AG04449 (cell line): ENCODE measurements around the gene MMP17.

Experiments used
- CTCF ChIA-PET: fragments of 350-600 bp; formaldehyde crosslinking; extraction: SDS; loops from one replicate; lab custom pipeline; 2021; ENCODE audit warnings: antibody characterized with exemption; lab: Yijun Ruan, JAX
- POLR2A ChIA-PET: fragments of 400-600, 350-600 bp; formaldehyde crosslinking; extraction: SDS; loops from one replicate; lab custom pipeline; 2020; ENCODE audit warnings: antibody characterized with exemption, inconsistent platforms; lab: Yijun Ruan, JAX
- DNase-seq: peaks from one replicate; pipeline ENCODE4 v3.0.0-alpha.2; 2010; ENCODE audit warnings: low read depth, low spot score
- H3K4me3 ChIP-seq: 2 replicates; pipeline ENCODE4 v1.5.1; 2011; ENCODE audit warnings: low read depth, mild to moderate bottlenecking, control low read depth, low read length
- CTCF ChIP-seq: IDR thresholded peaks from one replicate; pipeline ENCODE4 v1.5.1; 2011; ENCODE audit warnings: mild to moderate bottlenecking, moderate library complexity, low read length, control low read depth, inconsistent platforms; ENCODE audit not compliant: insufficient read depth; ENCODE audit errors: missing control alignments

MMP17 gene

GRCh38 chr12:131849700-131850553 lies 21.7 kb downstream of the MMP17 start:
- no peak for TF ChIP-seq CTCF
- no peak for DNase-seq
- ChIA-PET POLR2A (no interaction called here), CTCF (interaction anchor here (0.6 kb wide), 1 partner anchor 36 kb away, joined by 3 read pairs; no protein-coding TSS in a partner anchor)
- no peak overlapping the region for H3K4me3 ChIP-seq

- peak; percentile 73 for TF ChIP-seq CTCF
- no peak for DNase-seq
- CTCF ChIA-PET: interaction anchor here (0.7 to 1.1 kb wide), 3 partner anchors 9 to 747 kb away, joined by 3 to 5 read pairs (median 5); no protein-coding TSS in a partner anchor
- no peak overlapping the region for H3K4me3 ChIP-seq
- POLR2A ChIA-PET: no interaction called here
Measured at GRCh38 chr12:131850856-131851559, 22.8 kb downstream of the MMP17 start.

- no peak overlapping the region for H3K4me3 ChIP-seq
- TF ChIP-seq CTCF: no peak
- CTCF ChIA-PET: interaction anchor here (0.7 to 1.1 kb wide), 3 partner anchors 8 to 748 kb away, joined by 3 to 5 read pairs (median 5); no protein-coding TSS in a partner anchor
- POLR2A ChIA-PET: no interaction called here
- DNase-seq: no peak
Measured at GRCh38 chr12:131851741-131852550, 23.8 kb downstream of the MMP17 start.

GRCh38 chr12:131852551-131853299 lies 24.5 kb downstream of the MMP17 start:
- TF ChIP-seq CTCF: no peak
- H3K4me3 ChIP-seq: no peak overlapping the region
- no peak for DNase-seq
- ChIA-PET CTCF (no interaction called here), POLR2A (no interaction called here)

GRCh38 chr12:131853832-131854797 lies 25.9 kb downstream of the MMP17 start:
- CTCF ChIA-PET: no interaction called here

More at GRCh38 chr12:131853832-131854797, 25.9 kb downstream of the MMP17 start:
- POLR2A ChIA-PET: no interaction called here
- no peak for DNase-seq
- no peak overlapping the region for H3K4me3 ChIP-seq
- TF ChIP-seq CTCF: no peak
